Transverse colon (tissue), 3 donors: ENCODE measurements around the gene SLC22A15.

Experiments
- CTCF ChIP-seq, 5 experiments: fragments of 200-600 bp in 3 of 5; fragments of 450-650 bp in 2 of 5; sonication (generic) in 3 of 5; IDR thresholded peaks; 1 replicate in 2 of 5; 2 replicates in 3 of 5; pipeline ENCODE4 v1.5.1; 2016 to 2017; ENCODE audit warnings: antibody characterized with exemption in 5 of 5, inconsistent platforms in 3 of 5, mild to moderate bottlenecking in 2 of 5, moderate library complexity in 1 of 5
- EP300 ChIP-seq: sonication (generic); formaldehyde crosslinking; IDR thresholded peaks from one replicate; pipeline ENCODE4 v1.6.1; 2017; ENCODE audit warnings: antibody characterized with exemption, low read depth

DNA sequence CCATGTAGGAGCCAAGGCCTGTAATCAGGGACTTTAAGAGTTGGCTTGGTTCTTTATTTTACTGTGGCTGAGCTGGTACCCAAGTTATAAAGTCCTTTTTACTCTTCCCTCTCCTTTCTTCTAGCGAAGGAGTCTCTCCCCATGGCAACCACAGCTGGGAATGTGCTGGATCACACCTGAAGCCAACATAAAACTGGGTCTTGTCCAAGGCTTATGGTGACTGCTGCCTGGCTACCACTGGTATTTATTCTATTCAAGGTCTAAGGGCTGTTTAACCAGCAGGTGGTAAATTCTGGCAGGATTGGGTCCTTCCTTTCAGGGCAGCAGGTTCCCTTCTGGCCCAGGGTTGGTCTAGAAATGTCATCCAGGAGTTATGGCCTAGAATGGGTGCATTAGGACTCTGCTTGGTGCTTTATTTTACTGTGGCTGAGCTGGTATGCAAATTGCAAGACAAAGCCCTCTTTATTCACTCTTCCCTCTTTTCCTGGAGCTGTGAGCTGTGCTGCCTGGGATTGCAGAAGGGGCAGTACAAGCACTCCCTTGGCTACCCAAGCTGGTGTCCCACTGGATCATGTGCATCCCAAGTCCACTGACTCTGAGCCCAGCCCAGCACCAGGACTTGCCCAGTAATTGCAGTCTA lies 26.6 kb downstream of the SLC22A15 start:
- TF ChIP-seq EP300 (no peak), CTCF (IDR thresholded peaks at IDR 0.05) (no peak)
